ENCODE results near the gene CEP85.

DNA sequence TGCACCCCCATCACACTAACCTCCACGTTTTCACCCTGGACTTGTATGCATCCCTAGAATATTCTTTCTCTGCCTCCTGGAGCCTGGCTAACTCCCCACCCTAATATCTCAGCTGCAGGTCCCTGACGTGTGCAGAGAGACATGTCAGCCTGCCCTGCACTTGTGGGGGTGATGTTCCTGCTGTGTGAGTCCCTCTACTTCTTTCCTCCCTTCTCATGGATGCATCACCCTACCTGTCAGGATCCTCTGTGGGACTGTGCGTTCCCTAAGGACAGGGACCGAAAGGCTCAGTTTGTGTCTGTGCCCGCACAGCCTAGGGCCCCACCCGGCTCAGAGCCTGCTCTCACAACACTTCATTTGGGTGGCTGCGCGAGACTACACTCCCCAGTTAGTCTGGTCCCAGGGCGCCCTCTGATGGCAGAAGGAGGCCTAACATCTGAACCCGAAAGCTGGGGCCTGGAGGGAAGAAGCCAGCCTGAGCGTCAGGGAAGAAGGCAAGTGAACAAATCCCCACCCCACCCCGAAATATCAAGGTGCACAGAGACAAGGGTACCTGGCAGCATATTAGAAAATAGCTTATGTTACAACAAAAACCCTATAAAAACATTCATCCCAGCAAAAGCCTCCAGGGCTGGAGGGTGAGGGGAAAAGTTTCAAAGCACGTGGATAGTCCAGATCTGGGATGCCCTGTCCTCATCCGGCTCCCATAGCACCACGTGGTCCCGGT is 87.5 kb downstream of the CEP85 start:
- no peak for TF ChIP-seq POLR2AphosphoS5 (IDR thresholded peaks at IDR 0.05; ENCODE audit: low read depth, low read length)
- TF ChIP-seq TAF1 (IDR thresholded peaks at IDR 0.05; ENCODE audit: borderline replicate concordance, insufficient read depth, low read length), result no peak
- TF ChIP-seq, protein P1, sequence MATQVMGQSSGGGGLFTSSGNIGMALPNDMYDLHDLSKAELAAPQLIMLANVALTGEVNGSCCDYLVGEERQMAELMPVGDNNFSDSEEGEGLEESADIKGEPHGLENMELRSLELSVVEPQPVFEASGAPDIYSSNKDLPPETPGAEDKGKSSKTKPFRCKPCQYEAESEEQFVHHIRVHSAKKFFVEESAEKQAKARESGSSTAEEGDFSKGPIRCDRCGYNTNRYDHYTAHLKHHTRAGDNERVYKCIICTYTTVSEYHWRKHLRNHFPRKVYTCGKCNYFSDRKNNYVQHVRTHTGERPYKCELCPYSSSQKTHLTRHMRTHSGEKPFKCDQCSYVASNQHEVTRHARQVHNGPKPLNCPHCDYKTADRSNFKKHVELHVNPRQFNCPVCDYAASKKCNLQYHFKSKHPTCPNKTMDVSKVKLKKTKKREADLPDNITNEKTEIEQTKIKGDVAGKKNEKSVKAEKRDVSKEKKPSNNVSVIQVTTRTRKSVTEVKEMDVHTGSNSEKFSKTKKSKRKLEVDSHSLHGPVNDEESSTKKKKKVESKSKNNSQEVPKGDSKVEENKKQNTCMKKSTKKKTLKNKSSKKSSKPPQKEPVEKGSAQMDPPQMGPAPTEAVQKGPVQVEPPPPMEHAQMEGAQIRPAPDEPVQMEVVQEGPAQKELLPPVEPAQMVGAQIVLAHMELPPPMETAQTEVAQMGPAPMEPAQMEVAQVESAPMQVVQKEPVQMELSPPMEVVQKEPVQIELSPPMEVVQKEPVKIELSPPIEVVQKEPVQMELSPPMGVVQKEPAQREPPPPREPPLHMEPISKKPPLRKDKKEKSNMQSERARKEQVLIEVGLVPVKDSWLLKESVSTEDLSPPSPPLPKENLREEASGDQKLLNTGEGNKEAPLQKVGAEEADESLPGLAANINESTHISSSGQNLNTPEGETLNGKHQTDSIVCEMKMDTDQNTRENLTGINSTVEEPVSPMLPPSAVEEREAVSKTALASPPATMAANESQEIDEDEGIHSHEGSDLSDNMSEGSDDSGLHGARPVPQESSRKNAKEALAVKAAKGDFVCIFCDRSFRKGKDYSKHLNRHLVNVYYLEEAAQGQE (IDR thresholded peaks at IDR 0.05; ENCODE audit: insufficient read depth in 1 of 2, low read depth in 2 of 2, low read length in 2 of 2), result no peak
- TF ChIP-seq SIN3A (IDR thresholded peaks at IDR 0.05; ENCODE audit: borderline replicate concordance, insufficient read depth, low read length), result no peak

Data from PFSK-1 (cell line).